Measurements from ENCODE around the gene EYA2. TPM values are rescaled to one million over a fixed set of nuclear protein-coding genes. Genes with fewer than 3 reads are reported as not detected.

The EYA2 gene
- polyA plus RNA-seq, 1 experiment = 4.0 TPM

DNA sequence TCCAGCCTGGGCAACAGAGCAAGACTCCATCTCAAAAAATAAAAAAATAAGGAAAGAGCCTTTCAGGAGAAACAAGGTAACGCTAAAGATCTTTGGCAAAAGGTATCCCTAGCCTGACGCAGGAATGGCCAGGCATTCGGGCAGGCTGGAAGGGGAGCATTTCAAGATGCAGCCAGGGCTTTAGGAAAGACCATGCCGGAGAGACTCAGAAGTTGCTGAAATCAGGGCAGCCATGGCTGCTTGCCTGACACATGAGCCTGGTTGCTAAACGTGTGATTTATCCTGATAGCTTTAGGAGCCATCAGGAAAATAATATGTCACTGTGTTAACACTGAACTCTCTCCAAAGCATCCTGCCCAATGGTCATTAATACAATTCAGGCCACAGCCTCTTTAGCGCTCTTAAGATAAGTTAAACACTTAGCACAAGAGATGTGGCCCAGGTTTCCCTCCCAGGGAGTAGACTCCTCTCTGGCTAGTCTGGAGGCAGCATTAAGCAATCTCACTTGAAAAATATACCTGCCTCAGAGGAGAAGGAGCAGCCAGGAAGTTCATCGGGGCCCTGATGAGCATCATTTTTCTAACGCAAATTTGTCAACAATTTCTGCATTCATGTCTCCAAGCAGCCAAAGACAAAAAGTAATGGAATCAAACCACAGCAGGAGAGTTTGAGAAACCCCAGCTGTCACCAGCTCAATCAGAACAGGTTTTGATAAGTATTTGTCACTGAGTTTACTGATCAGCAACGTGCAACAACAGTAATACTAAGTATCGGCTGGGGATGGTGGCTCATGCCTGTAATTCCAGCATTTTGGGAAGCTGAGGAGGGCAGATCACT is 261.9 kb downstream of the EYA2 start:
- H3K27me3 ChIP-seq (ENCODE audit: control insufficient read depth, insufficient read depth, low read length) = no peaks in the 10 kb centered on the region
- H3K27ac ChIP-seq (ENCODE audit: low read depth, low read length) = no peak overlapping the region
- TF ChIP-seq, protein P1, sequence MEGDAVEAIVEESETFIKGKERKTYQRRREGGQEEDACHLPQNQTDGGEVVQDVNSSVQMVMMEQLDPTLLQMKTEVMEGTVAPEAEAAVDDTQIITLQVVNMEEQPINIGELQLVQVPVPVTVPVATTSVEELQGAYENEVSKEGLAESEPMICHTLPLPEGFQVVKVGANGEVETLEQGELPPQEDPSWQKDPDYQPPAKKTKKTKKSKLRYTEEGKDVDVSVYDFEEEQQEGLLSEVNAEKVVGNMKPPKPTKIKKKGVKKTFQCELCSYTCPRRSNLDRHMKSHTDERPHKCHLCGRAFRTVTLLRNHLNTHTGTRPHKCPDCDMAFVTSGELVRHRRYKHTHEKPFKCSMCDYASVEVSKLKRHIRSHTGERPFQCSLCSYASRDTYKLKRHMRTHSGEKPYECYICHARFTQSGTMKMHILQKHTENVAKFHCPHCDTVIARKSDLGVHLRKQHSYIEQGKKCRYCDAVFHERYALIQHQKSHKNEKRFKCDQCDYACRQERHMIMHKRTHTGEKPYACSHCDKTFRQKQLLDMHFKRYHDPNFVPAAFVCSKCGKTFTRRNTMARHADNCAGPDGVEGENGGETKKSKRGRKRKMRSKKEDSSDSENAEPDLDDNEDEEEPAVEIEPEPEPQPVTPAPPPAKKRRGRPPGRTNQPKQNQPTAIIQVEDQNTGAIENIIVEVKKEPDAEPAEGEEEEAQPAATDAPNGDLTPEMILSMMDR (IDR thresholded peaks at IDR 0.05; ENCODE audit: low read depth, low read length) = no peak
- CTCF ChIA-PET = interaction anchor here (0.7 kb wide), 1 partner anchor 508 kb away, joined by 8 read pairs; no protein-coding TSS in a partner anchor
- no peaks in the 10 kb centered on the region; the same call in 1 of the 2 replicates for H3K9me3 ChIP-seq (ENCODE audit: control insufficient read depth, insufficient read depth, low read length)
- DNase-seq (ENCODE audit: low read depth, low spot score) = no peak
- POLR2A ChIA-PET = no interaction called here
- no peak overlapping the region for H3K4me3 ChIP-seq (ENCODE audit: low read depth, low read length)

DNA sequence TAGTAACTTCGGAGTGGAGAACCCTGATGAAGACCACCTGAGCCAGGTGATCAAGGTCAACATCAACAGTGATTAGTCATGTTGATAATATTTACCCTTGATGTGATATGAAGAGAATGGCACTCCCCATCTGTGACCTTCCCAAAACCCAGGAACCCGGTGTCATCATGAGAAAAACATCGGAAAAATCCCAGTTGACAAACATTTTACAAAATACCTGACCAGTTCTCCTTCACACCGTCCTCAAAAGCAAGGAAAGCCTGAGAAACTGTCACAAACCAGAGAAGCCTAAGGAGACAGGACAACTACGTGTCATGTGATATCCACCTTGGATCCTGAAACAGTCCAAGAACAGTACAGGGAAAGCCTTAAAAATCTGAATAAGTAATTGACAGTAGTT is 264.5 kb downstream of the EYA2 start:
- Histone ChIP-seq H3K27me3 (ENCODE audit: control insufficient read depth, insufficient read depth, low read length) (no peaks in the 10 kb centered on the region), H3K27ac (ENCODE audit: low read depth, low read length) (no peak overlapping the region), H3K9me3 (ENCODE audit: control insufficient read depth, insufficient read depth, low read length) (peaks cover 4% of the 10 kb centered on the region; the same call in 1 of the 2 replicates), H3K4me3 (ENCODE audit: low read depth, low read length) (no peak overlapping the region)
- TF ChIP-seq, protein P1 (IDR thresholded peaks at IDR 0.05; ENCODE audit: low read depth, low read length) = no peak
- DNase-seq (ENCODE audit: low read depth, low spot score) = no peak
- ChIA-PET CTCF (interaction anchor here (0.6 kb wide), 1 partner anchor 10 kb away, joined by 3 read pairs; no protein-coding TSS in a partner anchor), POLR2A (no interaction called here)

DNA sequence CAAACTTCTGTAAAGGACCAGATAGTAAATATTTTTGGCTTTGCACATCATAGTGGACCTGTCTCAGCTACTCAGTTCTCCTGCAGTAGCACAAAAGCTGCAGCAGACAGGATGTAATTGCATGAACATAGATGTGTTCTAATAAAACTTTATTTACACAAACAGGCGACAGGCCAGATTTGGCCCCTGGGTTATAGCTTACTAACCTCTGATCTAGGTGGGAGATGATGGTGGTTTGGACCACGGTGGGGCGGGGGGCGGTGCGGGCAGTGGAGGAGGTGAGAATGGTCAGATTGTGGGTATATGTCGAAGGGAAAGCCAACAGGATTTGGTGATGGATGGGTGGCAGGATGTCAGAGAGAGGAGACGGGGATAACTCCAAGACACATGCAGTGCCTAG is 265.6 kb downstream of the EYA2 start:
- CTCF ChIA-PET = interaction anchor here (0.7 to 0.9 kb wide), 2 partner anchors 208 to 407 kb away, joined by 3 read pairs; no protein-coding TSS in a partner anchor
- DNase-seq (ENCODE audit: low read depth, low spot score) = no peak
- Histone ChIP-seq H3K27me3 (ENCODE audit: control insufficient read depth, insufficient read depth, low read length) (no peaks in the 10 kb centered on the region), H3K4me3 (ENCODE audit: low read depth, low read length) (no peak overlapping the region), H3K27ac (ENCODE audit: low read depth, low read length) (no peak overlapping the region), H3K9me3 (ENCODE audit: control insufficient read depth, insufficient read depth, low read length) (peaks cover 4% of the 10 kb centered on the region; the same call in 1 of the 2 replicates)
- POLR2A ChIA-PET = no interaction called here
- TF ChIP-seq, protein P1 (IDR thresholded peaks at IDR 0.05; ENCODE audit: low read depth, low read length) = no peak

DNA sequence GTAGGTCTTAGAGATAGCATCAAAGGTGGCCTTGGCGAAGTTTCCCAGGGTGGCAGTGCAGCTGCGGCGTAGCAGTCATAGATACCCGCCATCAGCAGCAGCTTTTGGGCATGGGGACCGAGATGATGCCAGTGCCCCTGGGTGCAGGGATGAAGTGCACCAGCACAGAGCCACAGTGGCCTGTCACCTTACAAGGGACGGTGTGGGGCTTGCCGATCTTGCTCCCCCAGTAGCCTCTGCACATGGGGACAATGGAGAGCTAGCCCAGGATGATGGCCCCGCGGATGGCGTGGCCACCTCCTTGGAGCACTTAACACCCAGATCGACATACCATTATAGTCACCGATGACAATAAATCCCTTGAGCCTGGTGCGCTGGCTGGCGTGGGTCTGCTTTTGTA is 266.3 kb downstream of the EYA2 start:
- TF ChIP-seq, protein P1 (IDR thresholded peaks at IDR 0.05; ENCODE audit: low read depth, low read length) = no peak
- no peak overlapping the region for H3K4me3 ChIP-seq (ENCODE audit: low read depth, low read length)
- no peak overlapping the region for H3K27ac ChIP-seq (ENCODE audit: low read depth, low read length)
- H3K9me3 ChIP-seq (ENCODE audit: control insufficient read depth, insufficient read depth, low read length) = peaks cover 4% of the 10 kb centered on the region; the same call in 1 of the 2 replicates
- ChIA-PET POLR2A (no interaction called here), CTCF (interaction anchor here (0.6 kb wide), 1 partner anchor 10 kb away, joined by 3 read pairs; no protein-coding TSS in a partner anchor)
- H3K27me3 ChIP-seq (ENCODE audit: control insufficient read depth, insufficient read depth, low read length) = no peaks in the 10 kb centered on the region
- DNase-seq (ENCODE audit: low read depth, low spot score) = no peak

DNA sequence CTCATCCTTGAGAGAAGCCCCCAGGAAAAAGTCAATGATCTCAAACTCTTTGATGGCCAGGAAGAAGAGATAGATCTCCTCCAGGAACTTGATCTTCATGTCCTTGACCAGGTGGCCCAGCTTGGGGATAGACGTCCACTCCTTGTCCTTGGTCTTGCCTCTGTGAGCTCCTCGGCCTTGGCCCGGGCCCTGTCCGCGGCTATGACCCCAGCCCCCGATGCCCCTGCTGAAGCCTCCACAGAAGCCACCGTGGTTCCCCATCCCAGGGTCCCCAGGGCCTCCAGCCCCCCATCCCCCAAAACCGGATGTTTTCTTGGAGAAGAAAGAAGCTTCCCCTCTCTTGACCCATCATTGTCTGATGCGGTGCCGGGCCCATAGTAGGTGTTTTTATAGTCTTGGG is 266.8 kb downstream of the EYA2 start:
- ChIA-PET CTCF (no interaction called here), POLR2A (no interaction called here)
- DNase-seq (ENCODE audit: low read depth, low spot score) = no peak
- Histone ChIP-seq H3K4me3 (ENCODE audit: low read depth, low read length) (no peak overlapping the region), H3K27ac (ENCODE audit: low read depth, low read length) (no peak overlapping the region), H3K27me3 (ENCODE audit: control insufficient read depth, insufficient read depth, low read length) (no peaks in the 10 kb centered on the region), H3K9me3 (ENCODE audit: control insufficient read depth, insufficient read depth, low read length) (peaks cover 4% of the 10 kb centered on the region; the same call in 1 of the 2 replicates)
- TF ChIP-seq, protein P1 (IDR thresholded peaks at IDR 0.05; ENCODE audit: low read depth, low read length) = no peak
